Heart left ventricle (tissue), 16 donors: ENCODE results near the gene TRIM7. TPM values are rescaled to one million over a fixed set of nuclear protein-coding genes. Genes with fewer than 3 reads are reported as not detected.

Source experiments
- ATAC-seq, 4 donors: fragments of 200-7000 bp; cut with Tn5 transposase; one replicate each; pipeline ENCODE4 v1.9.1; 2020 to 2022; ENCODE audit warnings: moderate library complexity in 4 of 4, mild to moderate bottlenecking in 3 of 4, moderate number of reproducible peaks in 1 of 4
- DNase-seq, 5 donors: peaks; one replicate each; pipeline ENCODE4 v3.0.0-alpha.2; 2020
- H3K27ac ChIP-seq, 12 donors: fragments of 200-600 bp; sonication (generic) in 4 of 12; one replicate each; pipeline versions ENCODE4 v1.5.0 to v1.8.0; 2016 to 2022; ENCODE audit warnings: mild to moderate bottlenecking in 2 of 12
- H3K27me3 ChIP-seq, 9 donors: fragments of 200-600 bp; sonication (generic) in 2 of 9; one replicate each; pipeline versions ENCODE4 v1.5.1 to v1.8.0; 2016 to 2022; ENCODE audit warnings: mild to moderate bottlenecking in 3 of 9
- H3K36me3 ChIP-seq, 9 donors: fragments of 200-600 bp; sonication (generic) in 2 of 9; one replicate each; pipeline versions ENCODE4 v1.5.0 to v1.8.0; 2018 to 2022; ENCODE audit warnings: mild to moderate bottlenecking in 2 of 9
- H3K4me1 ChIP-seq, 12 donors: fragments of 200-600 bp; sonication (generic) in 4 of 12; one replicate each; pipeline versions ENCODE4 v1.5.0 to v1.8.0; 2016 to 2022; ENCODE audit warnings: mild to moderate bottlenecking in 3 of 12
- H3K4me3 ChIP-seq, 12 donors: fragments of 200-600 bp; sonication (generic) in 4 of 12; one replicate each; pipeline versions ENCODE4 v1.5.0 to v1.8.0; 2017 to 2022; ENCODE audit warnings: mild to moderate bottlenecking in 9 of 12, moderate library complexity in 4 of 12
- H3K9me3 ChIP-seq, 12 donors: fragments of 200-600 bp; sonication (generic) in 4 of 12; one replicate each; pipeline versions ENCODE4 v1.5.0 to v1.8.0; 2016 to 2022; ENCODE audit warnings: mild to moderate bottlenecking in 1 of 12
- POLR2A ChIP-seq, 2 donors: fragments of 450-650 bp; IDR thresholded peaks; one replicate each; pipeline ENCODE4 v1.6.1; 2017; ENCODE audit warnings: antibody characterized with exemption in 2 of 2, mild to moderate bottlenecking in 2 of 2, moderate library complexity in 2 of 2
- WGBS, 4 donors: extraction: QIAGEN DNeasy Blood & Tissue Kit in 2 of 4; methylation state at CpG; one replicate each; pipeline versions ENCODE4 v1.1.5 to v1.1.7; 2013 to 2018; 5-methylcytosine and 5-hydroxymethylcytosine counted together
- intact Hi-C, 10 donors: fragments of 100-400 bp; cut with DNase I; formaldehyde crosslinking; loops; one replicate each; pipeline versions ENCODE4 v1.11.1 to v1.14.2; 2022
- polyA plus RNA-seq, 2 donors: library from polyadenylated mRNA; stranded (reverse); fragments of 200-250 nt; gene quantifications; one replicate each; pipeline ENCODE4 v1.2.3, GENCODE V29; 2013
- total RNA-seq, 9 donors: library from RNA; depleted of rRNA in 2 of 9; stranded (reverse); fragments of >200 nt in 2 of 9; fragmentation: NEBNext Ultra II Directional in 3 of 9; extraction: Animal tissue kit (Norgen Biotek cat#: 25700) in 3 of 9; gene quantifications; one replicate each; pipeline versions ENCODE4 v1.1.0 to v1.2.4, GENCODE V29; 2016 to 2023
- TF ChIP-seq, protein P1 (sequence below), 12 donors: fragments of 200-600 bp; sonication (generic) in 4 of 12; IDR thresholded peaks; one replicate each; pipeline versions ENCODE4 v1.5.0 to v1.8.0; 2018 to 2022; ENCODE audit warnings: antibody characterized with exemption in 12 of 12, mild to moderate bottlenecking in 5 of 12
- donor health status: ischemic (EF 13 %, LVEDD 7.1; RV severe dilation, severe dysfunction).
- donor health status: healthy with polysubstance abuse.
- donor health status: DM: no; HTN: yes; CAD: no.
- donor health status: DM: no; HTN: no; CAD: no.
- donor health status: ischemic (EF 25% LVEDD 6.9; RV normal size, moderate dysfunction).
- donor health status: ischemic (EF 25% LVEDD 5.7; RV mildly dilated, moderate dysfunction).
- donor health status: healthy.
- donor health status: DM: yes; HTN: yes; CAD: no.
- donor health status: ischemic (EF 35%, LVEDD 5.7; RV mildly dilated, moderate dysfunction).
- donor health status: nonischemic (EF 11% LVEDD 7.7; RV severe dilation, severe dysfunction).
- donor health status: DM: yes; HTN: yes; CAD: no.
- donor health status: PGD.
- donor health status: ischemic (EF 29% LVEDD 5.4; RV normal size, mild dysfunction).
- donor health status: nonischemic (EF 23%, LVEDD 6.1; RV moderate dilation, normal function).

Gene TRIM7
- total and polyA plus RNA-seq, 11 donors, result 3.6 to 11.0 (median 6.7) TPM

DNA sequence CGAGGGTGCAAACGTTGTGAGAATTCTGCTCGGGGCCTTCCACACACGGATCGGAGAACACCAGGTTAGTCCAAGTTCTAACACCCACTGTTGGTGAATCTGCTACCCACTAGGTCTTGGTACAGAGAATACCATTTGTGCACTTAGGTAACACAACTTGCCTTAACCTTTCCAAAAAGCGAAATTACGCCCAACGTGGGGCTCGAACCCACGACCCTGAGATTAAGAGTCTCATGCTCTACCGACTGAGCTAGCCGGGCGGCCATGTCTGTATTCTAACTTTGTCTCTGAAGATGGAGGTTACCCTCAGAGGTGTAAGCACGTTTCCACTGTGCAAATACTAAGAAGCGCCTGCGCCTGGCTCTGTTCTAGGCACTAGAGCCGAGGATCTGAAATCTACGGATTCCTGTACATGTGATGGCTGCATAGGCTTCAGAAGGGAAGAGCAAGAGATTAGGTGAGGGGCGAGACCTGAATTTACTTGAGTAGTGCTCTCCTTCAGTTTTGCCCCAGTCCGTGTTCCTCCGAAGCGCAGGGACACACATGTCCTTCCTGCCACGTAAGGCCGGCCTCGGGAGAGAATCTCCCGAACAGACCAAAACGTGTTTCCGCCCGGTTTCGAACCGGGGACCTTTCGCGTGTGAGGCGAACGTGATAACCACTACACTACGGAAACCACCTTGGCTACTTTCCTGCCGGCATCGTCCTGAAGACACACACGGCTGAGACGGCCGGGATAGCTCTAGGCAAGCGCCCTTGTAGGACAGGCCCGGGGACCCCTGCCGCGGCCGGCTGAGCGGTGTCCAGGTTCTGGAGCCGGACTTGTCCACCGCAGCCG is 17.0 kb upstream of the TRIM7 start:
- peak overlapping the region; percentile 30 to 96 (median 83) for H3K4me3 ChIP-seq
- TF ChIP-seq, protein P1, sequence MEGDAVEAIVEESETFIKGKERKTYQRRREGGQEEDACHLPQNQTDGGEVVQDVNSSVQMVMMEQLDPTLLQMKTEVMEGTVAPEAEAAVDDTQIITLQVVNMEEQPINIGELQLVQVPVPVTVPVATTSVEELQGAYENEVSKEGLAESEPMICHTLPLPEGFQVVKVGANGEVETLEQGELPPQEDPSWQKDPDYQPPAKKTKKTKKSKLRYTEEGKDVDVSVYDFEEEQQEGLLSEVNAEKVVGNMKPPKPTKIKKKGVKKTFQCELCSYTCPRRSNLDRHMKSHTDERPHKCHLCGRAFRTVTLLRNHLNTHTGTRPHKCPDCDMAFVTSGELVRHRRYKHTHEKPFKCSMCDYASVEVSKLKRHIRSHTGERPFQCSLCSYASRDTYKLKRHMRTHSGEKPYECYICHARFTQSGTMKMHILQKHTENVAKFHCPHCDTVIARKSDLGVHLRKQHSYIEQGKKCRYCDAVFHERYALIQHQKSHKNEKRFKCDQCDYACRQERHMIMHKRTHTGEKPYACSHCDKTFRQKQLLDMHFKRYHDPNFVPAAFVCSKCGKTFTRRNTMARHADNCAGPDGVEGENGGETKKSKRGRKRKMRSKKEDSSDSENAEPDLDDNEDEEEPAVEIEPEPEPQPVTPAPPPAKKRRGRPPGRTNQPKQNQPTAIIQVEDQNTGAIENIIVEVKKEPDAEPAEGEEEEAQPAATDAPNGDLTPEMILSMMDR (IDR thresholded peaks at IDR 0.05), result no peak
- TF ChIP-seq POLR2A (IDR thresholded peaks at IDR 0.05), result no peak
- H3K27ac ChIP-seq, result peak overlapping the region; percentile 92 to 100 (median 97)
- peaks cover 0 to 9% (median 3%) of the 10 kb centered on the region in 9 donors for H3K36me3 ChIP-seq
- DNase-seq, result peak; percentile 89 to 94 (median 92)
- no peaks in the 10 kb centered on the region for H3K27me3 ChIP-seq
- H3K9me3 ChIP-seq, result no peaks in the 10 kb centered on the region
- WGBS, 4 donors, result 3 to 7% (median 5%) methylated on average over 42 to 50 of the region's 50 CpGs
- intact Hi-C loops, result loop anchor here in 8 of 10 donors (1.0 to 5.0 kb wide), 8 partner anchors 15 to 40 kb away; partner anchors contain the start of gene TRIM52 (in 2 of the 8)
- ATAC-seq, result peak; percentile 57 to 70 (median 68)
- peaks cover 0 to 59% (median 18%) of the 10 kb centered on the region in 12 donors for H3K4me1 ChIP-seq

GRCh38 chr5:181221105-181221791 is 16.3 kb upstream of the TRIM7 start:
- Histone ChIP-seq H3K4me3 (peak overlapping the region in 6 of 12 donors; percentile 70 to 93 (median 82)), H3K4me1 (peaks cover 0 to 65% (median 25%) of the 10 kb centered on the region in 12 donors), H3K27me3 (no peaks in the 10 kb centered on the region), H3K9me3 (no peaks in the 10 kb centered on the region), H3K27ac (peak overlapping the region in 9 of 12 donors; percentile 92 to 100 (median 97)), H3K36me3 (peaks cover 0 to 2% (median 0%) of the 10 kb centered on the region in 9 donors)
- 58 to 74% (median 67%) methylated on average over 19 to 27 of the region's 27 CpGs for WGBS, 4 donors
- DNase-seq (no peak), ATAC-seq (no peak)
- TF ChIP-seq, protein P1 (IDR thresholded peaks at IDR 0.05), result no peak
- no peak for TF ChIP-seq POLR2A (IDR thresholded peaks at IDR 0.05)
- intact Hi-C loops, result loop anchor here in 3 of 10 donors (5.0 kb wide), 2 partner anchors 34 to 41 kb away; partner anchors contain the start of gene TRIM52 (in 2 of the 3)

DNA sequence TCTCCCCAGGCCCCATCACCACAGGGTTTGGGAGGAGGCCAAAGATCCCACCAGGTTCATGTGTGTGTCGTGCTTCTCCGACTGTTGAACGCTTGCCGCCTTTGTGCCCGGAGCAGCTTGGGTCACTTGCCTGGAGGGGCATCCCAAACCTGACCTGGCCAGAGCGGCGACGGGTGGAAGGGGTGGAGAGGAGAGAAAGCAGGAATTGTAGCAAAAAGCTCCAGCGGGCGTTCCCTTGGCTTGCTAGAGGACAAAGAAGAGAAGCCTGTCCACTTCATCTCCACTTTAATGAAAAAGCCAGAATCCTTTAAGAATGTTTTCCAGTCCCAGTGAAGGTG is 15.2 kb upstream of the TRIM7 start:
- Histone ChIP-seq H3K36me3 (no peaks in the 10 kb centered on the region), H3K9me3 (no peaks in the 10 kb centered on the region), H3K27me3 (no peaks in the 10 kb centered on the region), H3K27ac (no peak overlapping the region), H3K4me3 (no peak overlapping the region), H3K4me1 (peaks cover 0 to 59% (median 28%) of the 10 kb centered on the region in 12 donors)
- WGBS, 4 donors, result 91 to 95% (median 93%) methylated on average over 10 of the region's 10 CpGs
- intact Hi-C loops, result loop anchor here in 3 of 10 donors (5.0 kb wide), 2 partner anchors 33 to 42 kb away; partner anchors contain the start of gene TRIM52 (in 2 of the 3)
- DNase-seq (no peak), ATAC-seq (no peak)
- TF ChIP-seq, protein P1 (IDR thresholded peaks at IDR 0.05), result no peak
- no peak for TF ChIP-seq POLR2A (IDR thresholded peaks at IDR 0.05)
